ENCODE results near the gene NINJ1. TPM values are rescaled to one million over a fixed set of nuclear protein-coding genes. Genes with fewer than 3 reads are reported as not detected.
"Not testable (repeated sequence)": the region's sequence is repeated elsewhere in the genome, so short reads cannot be mapped to it uniquely, and the experiment has no call there.

The NINJ1 gene
- total and polyA plus RNA-seq, 2 of the 13 experiments (the other 11 are each of a cell fraction or from before 2014, with no cell fraction given): 81.2 to 92.1 TPM

- TF ChIP-seq ZNF318 (CRISPR knock-in tag; IDR thresholded peaks at IDR 0.05): no peak
- no peak for TF ChIP-seq NR2F2 (IDR thresholded peaks at IDR 0.05; ENCODE audit: borderline replicate concordance, low read depth)
- no peak for TF ChIP-seq ZBTB38 (CRISPR knock-in tag; IDR thresholded peaks at IDR 0.05)
- no peak for TF ChIP-seq ZNF747 (CRISPR knock-in tag; IDR thresholded peaks at IDR 0.05; ENCODE audit: borderline replicate concordance)
- TF ChIP-seq NCOA1 (CRISPR knock-in tag; IDR thresholded peaks at IDR 0.05): no peak
- TF ChIP-seq ZNF503 (CRISPR knock-in tag; IDR thresholded peaks at IDR 0.05): no peak
- no peak for TF ChIP-seq ZNF225 (CRISPR knock-in tag; IDR thresholded peaks at IDR 0.05)
- no peak for TF ChIP-seq MBNL3 (CRISPR knock-in tag; conservative IDR thresholded peaks at IDR 0.05)
Measured at GRCh38 chr9:93147632-93148031, 13.6 kb upstream of the NINJ1 start (continued).

GRCh38 chr9:93146696-93147095 is 12.6 kb upstream of the NINJ1 start:
- DNase-seq (ENCODE audit: low spot score); H4K20me1 ChIP-seq (ENCODE audit: insufficient read depth, low read length); H3K27ac ChIP-seq (ENCODE audit: extremely low read length, insufficient read depth, low read length); BruUV-seq (replicated peaks); H2AFZ ChIP-seq (ENCODE audit: low read length); H3K36me3 ChIP-seq (replicated peaks in 1 of 2; ENCODE audit: control insufficient read depth in 1 of 2, insufficient read depth in 2 of 2, low read length in 2 of 2); POLR2A ChIA-PET; intact Hi-C loops (cut with micrococcal nuclease; ENCODE audit: unreplicated experiment); ATAC-seq; FAIRE-seq; CTCF ChIA-PET (ENCODE audit: low intra/inter-chr PET ratio, low total read pairs); H3K27me3 ChIP-seq (ENCODE audit: control insufficient read depth in 1 of 2, insufficient read depth in 2 of 2, low read length in 2 of 2); H3K4me3 ChIP-seq (replicated peaks in 1 of 3; ENCODE audit: insufficient read depth in 1 of 3, low read depth in 2 of 3, low read length in 3 of 3); H3K9me3 ChIP-seq (ENCODE audit: low read length); H3K9ac ChIP-seq (ENCODE audit: insufficient read depth, low read depth, low read length); in situ Hi-C loops (cut with HindIII; ENCODE audit: extremely low pct_ligation_motif_present, low pct_unique_long_range_greater_than_20kb); H3K79me2 ChIP-seq (ENCODE audit: insufficient read depth, low read length); H3K4me2 ChIP-seq (ENCODE audit: low read depth, low read length): not testable (repeated sequence)
- 70% methylated on average over 6 of the region's 6 CpGs for whole genome bisulfite sequencing (ENCODE audit: low lambda C conversion rate)
- H3K4me1 ChIP-seq (ENCODE audit: insufficient read depth, low read length): peaks cover 40% of the 10 kb centered on the region
